ENCODE data around the gene ATM. TPM values are rescaled to one million over a fixed set of nuclear protein-coding genes. Genes with fewer than 3 reads are reported as not detected.

Gene ATM
- total and polyA plus RNA-seq, 8 donors: 3.1 to 518 (median 117) TPM

DNA sequence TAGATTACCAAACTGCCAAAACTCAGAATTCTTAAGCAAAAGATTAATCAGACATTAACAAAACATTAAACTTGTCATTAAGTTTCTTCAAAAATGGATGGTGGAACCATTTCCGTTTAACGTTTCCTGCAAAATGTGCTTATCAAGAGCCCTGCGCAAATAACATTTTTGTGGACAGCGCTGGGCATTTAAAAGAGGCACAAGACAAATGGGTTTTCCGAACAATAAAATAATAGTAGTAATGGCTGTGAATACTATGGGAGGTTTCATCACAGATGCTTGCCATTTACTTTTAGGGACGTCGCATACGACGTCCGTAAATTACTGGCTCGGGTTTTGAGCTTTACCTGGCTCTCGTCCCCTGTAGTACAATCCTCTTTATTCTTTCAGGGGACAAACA is 1.5 kb upstream of the ATM start:
- peaks cover 21 to 67% (median 48%) of the 10 kb centered on the region in 4 donors for H3K4me1 ChIP-seq
- peak overlapping the region; percentile 71 to 86 (median 79) for H3K4me3 ChIP-seq
- intact Hi-C loops (cut with DNase I; ENCODE audit: low total_unique reads): no loop called here

DNA sequence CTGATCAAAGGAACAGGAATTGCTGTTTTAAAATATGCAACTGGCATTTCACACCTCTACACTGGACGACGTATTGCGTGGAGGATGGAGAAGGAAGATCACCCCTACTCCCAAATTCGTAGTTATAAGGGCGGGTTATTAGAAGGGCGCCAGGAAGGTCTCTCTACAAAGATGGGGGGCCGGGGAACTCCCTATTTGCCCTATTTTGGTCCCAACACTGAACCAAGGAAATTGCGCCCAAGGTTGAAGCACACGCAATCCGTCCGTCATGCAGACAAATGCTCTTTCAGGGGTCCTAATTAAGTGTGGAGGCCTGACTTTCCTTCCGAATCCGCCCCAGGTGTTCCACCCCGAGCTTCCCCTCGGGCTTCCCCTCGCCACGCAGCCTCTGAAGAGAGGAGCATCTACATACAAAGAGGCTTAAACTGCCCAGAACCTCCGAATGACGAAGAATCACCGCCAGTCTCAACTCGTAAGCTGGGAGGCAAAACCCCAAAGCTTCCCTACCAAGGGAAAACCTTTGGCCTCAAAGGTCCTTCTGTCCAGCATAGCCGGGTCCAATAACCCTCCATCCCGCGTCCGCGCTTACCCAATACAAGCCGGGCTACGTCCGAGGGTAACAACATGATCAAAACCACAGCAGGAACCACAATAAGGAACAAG is 825 bp upstream of the ATM start:
- intact Hi-C loops (cut with DNase I; ENCODE audit: low total_unique reads): no loop called here
- no peaks in the 10 kb centered on the region for H3K9me3 ChIP-seq
- H3K4me3 ChIP-seq: peak overlapping the region; percentile 71 to 86 (median 79)
- 0 to 1% (median 0%) methylated on average over 28 to 29 of the region's 29 CpGs for WGBS, 5 donors
- peaks cover 0 to 1% (median 0%) of the 10 kb centered on the region in 4 donors for H3K36me3 ChIP-seq
- H3K27ac ChIP-seq: peak overlapping the region; percentile 92 to 98 (median 96)
- DNase-seq: peak in 1 of 2 donors; percentile 31
- H3K4me1 ChIP-seq: peaks cover 21 to 71% (median 53%) of the 10 kb centered on the region in 4 donors
- H3K27me3 ChIP-seq: no peaks in the 10 kb centered on the region
- TF ChIP-seq POLR2A (IDR thresholded peaks at IDR 0.05) (no peak), POLR2AphosphoS5 (IDR thresholded peaks at IDR 0.05) (no peak), EP300 (IDR thresholded peaks at IDR 0.05) (no peak)
- TF ChIP-seq, protein P1, sequence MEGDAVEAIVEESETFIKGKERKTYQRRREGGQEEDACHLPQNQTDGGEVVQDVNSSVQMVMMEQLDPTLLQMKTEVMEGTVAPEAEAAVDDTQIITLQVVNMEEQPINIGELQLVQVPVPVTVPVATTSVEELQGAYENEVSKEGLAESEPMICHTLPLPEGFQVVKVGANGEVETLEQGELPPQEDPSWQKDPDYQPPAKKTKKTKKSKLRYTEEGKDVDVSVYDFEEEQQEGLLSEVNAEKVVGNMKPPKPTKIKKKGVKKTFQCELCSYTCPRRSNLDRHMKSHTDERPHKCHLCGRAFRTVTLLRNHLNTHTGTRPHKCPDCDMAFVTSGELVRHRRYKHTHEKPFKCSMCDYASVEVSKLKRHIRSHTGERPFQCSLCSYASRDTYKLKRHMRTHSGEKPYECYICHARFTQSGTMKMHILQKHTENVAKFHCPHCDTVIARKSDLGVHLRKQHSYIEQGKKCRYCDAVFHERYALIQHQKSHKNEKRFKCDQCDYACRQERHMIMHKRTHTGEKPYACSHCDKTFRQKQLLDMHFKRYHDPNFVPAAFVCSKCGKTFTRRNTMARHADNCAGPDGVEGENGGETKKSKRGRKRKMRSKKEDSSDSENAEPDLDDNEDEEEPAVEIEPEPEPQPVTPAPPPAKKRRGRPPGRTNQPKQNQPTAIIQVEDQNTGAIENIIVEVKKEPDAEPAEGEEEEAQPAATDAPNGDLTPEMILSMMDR (IDR thresholded peaks at IDR 0.05): no peak

More for the DNA sequence above, 1.5 kb upstream of the ATM start:
- 1% methylated on average over 12 of the region's 12 CpGs for WGBS, 5 donors
- H3K27me3 ChIP-seq: no peaks in the 10 kb centered on the region
- H3K36me3 ChIP-seq: no peaks in the 10 kb centered on the region
- no peaks in the 10 kb centered on the region for H3K9me3 ChIP-seq
- DNase-seq: peak in 1 of 2 donors; percentile 49
- peak overlapping the region in 4 of 5 donors; percentile 92 to 98 (median 96) for H3K27ac ChIP-seq
- TF ChIP-seq, protein P1 (IDR thresholded peaks at IDR 0.05): no peak
- TF ChIP-seq POLR2A (IDR thresholded peaks at IDR 0.05): no peak
- no peak for TF ChIP-seq POLR2AphosphoS5 (IDR thresholded peaks at IDR 0.05)
- TF ChIP-seq EP300 (IDR thresholded peaks at IDR 0.05): no peak

DNA sequence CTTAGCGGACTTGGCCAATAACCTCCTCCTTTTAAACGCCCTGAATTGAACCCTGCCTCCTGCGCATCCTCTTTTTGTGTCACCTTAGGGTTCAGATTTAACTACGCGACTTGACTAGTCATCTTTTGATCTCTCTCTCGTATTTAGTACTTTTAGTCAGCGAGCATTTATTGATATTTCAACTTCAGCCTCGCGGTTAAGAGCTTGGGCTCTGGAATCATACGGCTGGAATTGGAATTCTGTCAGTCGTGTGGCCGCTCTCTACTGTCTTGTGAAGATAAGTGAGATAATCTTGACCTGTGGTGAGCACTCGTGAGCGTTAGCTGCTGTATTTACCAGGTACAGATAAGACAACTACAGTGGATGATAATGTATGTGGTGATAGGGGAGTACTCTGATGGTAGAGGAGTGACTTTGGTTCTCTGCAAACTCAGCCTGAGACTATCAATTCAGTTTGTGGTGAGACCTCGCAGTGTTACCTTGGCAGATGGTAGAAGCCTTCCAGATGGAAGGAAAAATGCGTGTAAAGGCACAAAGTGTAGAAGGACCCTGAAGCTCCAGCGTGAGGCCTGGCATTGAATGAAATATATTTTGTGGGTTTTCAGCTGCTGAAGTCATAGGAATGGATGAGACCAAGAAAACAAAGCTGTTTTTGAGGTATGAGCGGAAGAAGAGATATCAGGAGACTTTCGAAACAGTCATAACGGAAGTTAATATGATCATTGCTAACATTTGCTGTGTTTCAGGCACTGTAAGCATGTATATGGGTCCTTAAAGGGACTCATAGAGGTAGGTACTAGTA is 682 bp downstream of the ATM start:
- intact Hi-C loops (cut with DNase I; ENCODE audit: low total_unique reads): no loop called here
- TF ChIP-seq EP300 (IDR thresholded peaks at IDR 0.05) (no peak), POLR2A (IDR thresholded peaks at IDR 0.05) (no peak), POLR2AphosphoS5 (IDR thresholded peaks at IDR 0.05) (no peak)
- TF ChIP-seq, protein P1 (IDR thresholded peaks at IDR 0.05): no peak
- Histone ChIP-seq H3K27ac (peak overlapping the region; percentile 92 to 98 (median 97)), H3K4me1 (peaks cover 21 to 69% (median 52%) of the 10 kb centered on the region in 4 donors), H3K36me3 (peaks cover 0 to 16% (median 8%) of the 10 kb centered on the region in 4 donors), H3K27me3 (no peaks in the 10 kb centered on the region), H3K9me3 (no peaks in the 10 kb centered on the region), H3K4me3 (peak overlapping the region; percentile 71 to 86 (median 79))
- WGBS, 5 donors: 4 to 9% (median 7%) methylated on average over 20 of the region's 20 CpGs
- DNase-seq: peak in 1 of 2 donors; percentile 31

DNA sequence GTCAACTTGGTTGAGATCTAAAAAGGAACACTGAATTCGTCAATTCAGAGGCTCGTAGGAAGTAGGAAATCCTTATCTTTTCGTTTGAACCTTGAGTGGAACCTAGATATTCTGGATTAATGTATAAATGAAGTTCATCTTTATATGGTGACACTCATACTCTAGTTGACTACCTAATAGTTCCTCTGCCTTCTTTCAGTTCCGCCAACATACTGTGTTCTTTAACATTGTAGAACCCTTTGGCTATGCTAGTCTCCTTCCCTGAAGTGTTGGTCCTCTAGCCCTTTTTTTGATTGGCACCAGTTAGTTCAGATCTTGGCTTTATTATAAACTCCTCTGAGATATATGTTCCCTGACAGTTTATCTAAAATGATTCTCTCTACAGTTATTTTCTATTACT is 1.5 kb downstream of the ATM start:
- Histone ChIP-seq H3K4me3 (peak overlapping the region; percentile 71 to 86 (median 79)), H3K9me3 (no peaks in the 10 kb centered on the region), H3K27me3 (no peaks in the 10 kb centered on the region), H3K27ac (peak overlapping the region in 4 of 5 donors; percentile 92 to 98 (median 96)), H3K36me3 (peaks cover 0 to 23% (median 17%) of the 10 kb centered on the region in 4 donors), H3K4me1 (peaks cover 21 to 61% (median 45%) of the 10 kb centered on the region in 4 donors)
- WGBS, 5 donors: 53 to 67% (median 59%) methylated on average over 4 of the region's 4 CpGs
- no peak for DNase-seq
- intact Hi-C loops (cut with DNase I; ENCODE audit: low total_unique reads): no loop called here
- no peak for TF ChIP-seq POLR2AphosphoS5 (IDR thresholded peaks at IDR 0.05)
- TF ChIP-seq, protein P1 (IDR thresholded peaks at IDR 0.05): no peak
- no peak for TF ChIP-seq EP300 (IDR thresholded peaks at IDR 0.05)
- TF ChIP-seq POLR2A (IDR thresholded peaks at IDR 0.05): no peak
